Suprapubic skin (tissue), 3 donors: ENCODE results near the gene SYTL1.

Experiments
- CTCF ChIP-seq, 2 donors: fragments of 200-600 bp in 1 of 2; fragments of 450-650 bp in 1 of 2; sonication (generic) in 1 of 2; IDR thresholded peaks; one replicate each; pipeline ENCODE4 v1.5.1; 2016 to 2019; ENCODE audit warnings: antibody characterized with exemption in 2 of 2, mild to moderate bottlenecking in 1 of 2, moderate library complexity in 1 of 2
- EP300 ChIP-seq: sonication (generic); formaldehyde crosslinking; IDR thresholded peaks from one replicate; pipeline ENCODE4 v1.6.1; 2017; ENCODE audit warnings: antibody characterized with exemption
- POLR2A ChIP-seq, 2 donors: fragments of 450-650 bp; IDR thresholded peaks; one replicate each; pipeline ENCODE4 v1.6.1; 2017; ENCODE audit warnings: antibody characterized with exemption in 2 of 2, mild to moderate bottlenecking in 2 of 2, moderate library complexity in 2 of 2

GRCh38 chr1:27403065-27403726 is 61.4 kb downstream of the SYTL1 start:
- TF ChIP-seq CTCF (IDR thresholded peaks at IDR 0.05) (no peak), POLR2A (IDR thresholded peaks at IDR 0.05) (no peak), EP300 (no peak)
